HG03575 (cell line): ENCODE measurements around the gene CCL2.

Source experiments
- ATAC-seq: cut with Tn5 transposase; IDR thresholded peaks from one replicate; pipeline ENCODE4 v1.9.1; 2021; ENCODE audit not compliant: unreplicated experiment, insufficient number of reproducible peaks, low FRiP score; ENCODE audit errors: extremely low read depth

Gene CCL2

DNA sequence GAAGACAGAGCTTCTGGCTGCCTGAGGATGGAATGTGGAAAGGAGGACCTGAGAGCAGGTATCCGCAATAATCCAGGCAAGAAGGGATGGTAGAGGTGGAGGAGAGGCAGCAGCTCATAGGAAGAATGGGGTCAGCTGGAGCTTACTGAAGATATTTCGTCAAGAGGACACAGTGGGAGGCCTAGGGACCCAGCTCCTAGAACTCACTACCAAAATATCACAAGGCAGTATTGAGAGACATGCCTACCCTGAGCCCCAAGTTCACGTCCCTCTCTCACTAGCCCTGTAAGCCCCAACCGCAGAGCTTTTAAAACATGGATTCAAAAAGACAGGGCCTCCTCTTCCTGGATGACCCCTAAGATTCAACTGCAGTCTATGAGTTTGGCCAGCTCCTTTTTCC, 50.0 kb downstream of the CCL2 start:
- ATAC-seq: no peak

DNA sequence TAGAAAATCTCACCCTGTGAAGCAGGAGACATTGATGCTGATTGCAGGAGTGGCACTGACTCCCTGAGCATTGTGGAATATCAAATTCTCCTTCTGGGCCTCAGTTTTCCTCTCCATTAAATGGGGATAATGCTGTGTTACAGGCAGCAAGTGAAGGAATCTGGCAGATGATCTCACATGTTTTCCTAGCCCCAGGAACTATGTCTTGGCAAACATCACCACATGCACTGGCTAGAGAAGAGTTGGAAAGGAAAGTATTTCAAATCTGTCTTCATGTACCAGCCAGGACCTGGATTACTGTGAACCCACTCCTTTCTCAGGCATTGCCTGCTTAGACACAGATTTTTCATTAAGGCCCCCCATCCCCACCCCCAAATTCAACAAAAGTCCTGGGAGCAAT, 50.5 kb downstream of the CCL2 start:
- no peak for ATAC-seq

DNA sequence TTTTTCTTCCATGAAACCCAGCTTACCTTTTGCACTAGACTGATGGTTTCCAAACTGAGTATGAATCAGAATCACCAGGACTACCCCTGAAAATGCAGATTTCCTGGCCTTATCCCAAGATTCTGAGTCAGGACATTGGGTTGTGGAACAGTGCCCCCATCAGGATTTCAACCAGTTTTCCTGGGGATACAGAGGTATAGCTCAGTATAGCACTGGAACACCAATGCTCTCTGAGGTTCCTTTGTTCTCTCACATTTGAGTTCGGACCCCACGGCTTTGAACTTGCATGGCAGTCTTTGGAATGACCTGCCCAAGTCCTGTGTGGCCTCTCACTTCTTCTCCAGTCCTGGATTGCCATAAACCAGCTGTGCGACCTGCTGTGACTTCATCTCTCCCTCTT, 51.4 kb downstream of the CCL2 start:
- ATAC-seq: no peak
